GM20000 (cell line): ENCODE data around the gene ZSWIM2.

Experiments used
- DNase-seq: peaks from one replicate; pipeline ENCODE4 v3.0.0; 2012; ENCODE audit warnings: low spot score
- TF ChIP-seq, protein P1 (sequence below): IDR thresholded peaks from 2 replicates; pipeline ENCODE4 v1.5.1; 2012; ENCODE audit warnings: mild to moderate bottlenecking, control low read depth; ENCODE audit errors: extremely low read depth, missing control alignments

The ZSWIM2 gene

DNA sequence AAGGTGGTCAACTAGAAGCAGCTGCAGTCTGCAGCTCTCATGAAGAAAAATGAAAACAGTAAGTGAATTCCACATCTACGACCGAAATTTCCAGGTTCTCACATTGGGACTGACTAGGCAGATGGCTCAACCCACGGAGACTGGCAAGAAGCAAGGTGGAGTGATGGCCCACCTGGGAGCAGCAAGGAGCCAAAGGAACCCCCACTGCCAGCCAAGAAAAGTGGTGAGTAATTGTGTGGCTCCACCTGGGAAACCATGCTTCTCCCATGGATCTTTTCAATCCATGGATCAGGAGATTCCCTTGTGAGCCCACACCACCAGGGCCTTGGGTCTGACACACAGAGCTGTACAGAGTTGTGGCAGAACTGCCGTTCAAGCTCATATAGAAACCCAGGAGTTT, 64.0 kb downstream of the ZSWIM2 start:
- DNase-seq, result no peak
- TF ChIP-seq, protein P1, sequence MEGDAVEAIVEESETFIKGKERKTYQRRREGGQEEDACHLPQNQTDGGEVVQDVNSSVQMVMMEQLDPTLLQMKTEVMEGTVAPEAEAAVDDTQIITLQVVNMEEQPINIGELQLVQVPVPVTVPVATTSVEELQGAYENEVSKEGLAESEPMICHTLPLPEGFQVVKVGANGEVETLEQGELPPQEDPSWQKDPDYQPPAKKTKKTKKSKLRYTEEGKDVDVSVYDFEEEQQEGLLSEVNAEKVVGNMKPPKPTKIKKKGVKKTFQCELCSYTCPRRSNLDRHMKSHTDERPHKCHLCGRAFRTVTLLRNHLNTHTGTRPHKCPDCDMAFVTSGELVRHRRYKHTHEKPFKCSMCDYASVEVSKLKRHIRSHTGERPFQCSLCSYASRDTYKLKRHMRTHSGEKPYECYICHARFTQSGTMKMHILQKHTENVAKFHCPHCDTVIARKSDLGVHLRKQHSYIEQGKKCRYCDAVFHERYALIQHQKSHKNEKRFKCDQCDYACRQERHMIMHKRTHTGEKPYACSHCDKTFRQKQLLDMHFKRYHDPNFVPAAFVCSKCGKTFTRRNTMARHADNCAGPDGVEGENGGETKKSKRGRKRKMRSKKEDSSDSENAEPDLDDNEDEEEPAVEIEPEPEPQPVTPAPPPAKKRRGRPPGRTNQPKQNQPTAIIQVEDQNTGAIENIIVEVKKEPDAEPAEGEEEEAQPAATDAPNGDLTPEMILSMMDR, result no peak

DNA sequence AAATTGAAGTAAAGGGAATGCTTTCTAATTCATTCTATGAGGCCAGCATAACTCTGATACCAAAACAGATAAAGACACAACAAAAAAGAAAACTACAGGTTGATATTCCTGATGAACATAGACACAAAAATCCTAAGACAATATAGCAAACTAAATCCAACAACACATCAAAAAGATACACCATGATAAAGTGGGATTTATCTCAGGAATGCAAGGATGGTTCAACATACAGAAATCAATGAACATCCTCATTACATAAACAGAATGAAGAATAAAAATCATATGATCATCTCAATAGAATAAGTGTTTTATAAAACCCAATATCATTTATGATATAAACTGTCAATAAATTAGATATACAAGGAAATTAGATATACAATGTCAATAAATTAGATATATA, 65.7 kb downstream of the ZSWIM2 start:
- TF ChIP-seq, protein P1, result no peak
- DNase-seq, result no peak

DNA sequence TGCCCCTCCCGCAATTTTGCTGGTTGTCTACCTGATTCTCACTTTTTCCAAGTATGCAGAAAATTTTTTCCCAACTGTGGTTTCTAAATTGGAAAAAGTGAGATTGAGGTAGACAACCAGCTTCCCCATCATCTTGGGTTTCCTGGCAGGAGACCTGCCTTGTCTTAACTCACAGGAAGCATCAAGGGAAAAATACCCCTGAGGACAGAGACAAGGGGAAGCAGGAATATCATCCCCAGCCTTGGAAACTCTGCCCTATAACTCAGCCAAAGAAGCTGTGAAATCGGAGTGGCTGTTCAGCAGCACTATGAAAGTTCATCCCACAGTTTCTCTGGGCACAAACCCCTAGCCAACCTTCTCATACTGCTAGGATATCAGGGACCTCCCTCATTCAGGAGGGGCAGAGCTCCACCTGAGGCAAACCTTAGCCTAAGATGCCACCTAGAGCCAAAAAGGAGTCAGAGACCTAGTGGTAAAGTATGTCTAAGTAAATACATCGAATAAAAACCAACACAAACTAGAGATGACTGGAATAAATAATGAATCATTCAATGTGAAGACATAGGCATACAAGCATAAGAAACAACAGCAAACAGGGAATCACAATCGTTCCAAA, 68.2 kb downstream of the ZSWIM2 start:
- TF ChIP-seq, protein P1, result no peak

More for the DNA sequence above, 68.2 kb downstream of the ZSWIM2 start:
- DNase-seq, result no peak
